ENCODE measurements around the gene PSAT1.

DNA sequence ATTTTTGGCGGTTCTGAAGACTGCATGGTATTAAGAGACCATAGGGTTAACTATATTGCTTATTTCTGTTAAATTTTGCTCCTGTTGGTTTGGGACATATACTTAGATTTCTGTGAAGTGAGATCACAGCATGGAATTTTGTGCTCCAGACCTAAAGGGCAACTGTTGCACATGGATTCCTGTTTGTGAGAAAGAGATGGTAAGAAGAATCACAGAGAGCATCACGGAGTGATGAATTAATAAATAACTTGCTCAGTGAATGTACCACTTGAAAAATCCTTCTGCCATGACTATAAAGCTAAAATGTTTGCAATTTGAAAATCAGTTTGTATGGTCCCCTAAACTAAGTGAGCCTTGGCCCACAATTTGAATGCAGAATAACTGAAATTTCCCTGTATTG is 4.5 kb downstream of the PSAT1 start:
- TF ChIP-seq, protein P1, sequence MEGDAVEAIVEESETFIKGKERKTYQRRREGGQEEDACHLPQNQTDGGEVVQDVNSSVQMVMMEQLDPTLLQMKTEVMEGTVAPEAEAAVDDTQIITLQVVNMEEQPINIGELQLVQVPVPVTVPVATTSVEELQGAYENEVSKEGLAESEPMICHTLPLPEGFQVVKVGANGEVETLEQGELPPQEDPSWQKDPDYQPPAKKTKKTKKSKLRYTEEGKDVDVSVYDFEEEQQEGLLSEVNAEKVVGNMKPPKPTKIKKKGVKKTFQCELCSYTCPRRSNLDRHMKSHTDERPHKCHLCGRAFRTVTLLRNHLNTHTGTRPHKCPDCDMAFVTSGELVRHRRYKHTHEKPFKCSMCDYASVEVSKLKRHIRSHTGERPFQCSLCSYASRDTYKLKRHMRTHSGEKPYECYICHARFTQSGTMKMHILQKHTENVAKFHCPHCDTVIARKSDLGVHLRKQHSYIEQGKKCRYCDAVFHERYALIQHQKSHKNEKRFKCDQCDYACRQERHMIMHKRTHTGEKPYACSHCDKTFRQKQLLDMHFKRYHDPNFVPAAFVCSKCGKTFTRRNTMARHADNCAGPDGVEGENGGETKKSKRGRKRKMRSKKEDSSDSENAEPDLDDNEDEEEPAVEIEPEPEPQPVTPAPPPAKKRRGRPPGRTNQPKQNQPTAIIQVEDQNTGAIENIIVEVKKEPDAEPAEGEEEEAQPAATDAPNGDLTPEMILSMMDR (conservative IDR thresholded peaks at IDR 0.05) = no peak
- TF ChIP-seq EZH2 (IDR thresholded peaks at IDR 0.05; ENCODE audit: low read depth) = no peak

Data from PC-9 (cell line).